Tibial nerve (tissue), 3 donors: Measurements from ENCODE around the gene DDX59.

Experiments
- CTCF ChIP-seq, 5 experiments: fragments of 200-600 bp in 3 of 5; fragments of 450-650 bp in 2 of 5; sonication (generic) in 3 of 5; IDR thresholded peaks; one replicate each; pipeline ENCODE4 v1.5.1; 2016 to 2019; ENCODE audit warnings: antibody characterized with exemption in 5 of 5, mild to moderate bottlenecking in 3 of 5, moderate library complexity in 2 of 5
- POLR2A ChIP-seq, 2 donors: fragments of 450-650 bp; IDR thresholded peaks; one replicate each; pipeline ENCODE4 v1.6.1; 2017; ENCODE audit warnings: antibody characterized with exemption in 2 of 2, mild to moderate bottlenecking in 2 of 2, moderate library complexity in 2 of 2

- no peak for TF ChIP-seq CTCF (IDR thresholded peaks at IDR 0.05)
- no peak for TF ChIP-seq POLR2A (IDR thresholded peaks at IDR 0.05)
These were observed 15.0 kb downstream of the DDX59 start for GRCh38 chr1:200654660-200655059.
